CD4-positive, alpha-beta memory T cell (primary cell): Measurements from ENCODE around the gene HOXA10. TPM values are rescaled to one million over a fixed set of nuclear protein-coding genes. Genes with fewer than 3 reads are reported as not detected.

Source experiments
- CTCF ChIA-PET: fragments of 350-600 bp; sonication (Branson Sonifier 250); formaldehyde crosslinking; loops from one replicate; lab custom pipeline; 2021; ENCODE audit warnings: inconsistent platforms; ENCODE audit not compliant: partially characterized antibody; lab: Charles Lee
- POLR2A ChIA-PET: fragments of 350-600 bp; sonication (Branson Sonifier 250); formaldehyde crosslinking; loops from one replicate; lab custom pipeline; 2021; ENCODE audit not compliant: partially characterized antibody; lab: Charles Lee
- DNase-seq, 5 donors: peaks; one replicate each; pipeline versions ENCODE4 v3.0.0 to v3.0.0-alpha.2; 2020 to 2022; ENCODE audit warnings: mixed read lengths in 1 of 5
- H3K27ac ChIP-seq: one replicate; pipeline ENCODE4 v1.7.0; 2013; ENCODE audit warnings: low read depth, low read length
- H3K27me3 ChIP-seq: 2 replicates; pipeline ENCODE4 v1.7.0; 2013; ENCODE audit warnings: mild to moderate bottlenecking, low read length, moderate library complexity; ENCODE audit not compliant: insufficient read depth
- H3K36me3 ChIP-seq: 2 replicates; pipeline ENCODE4 v1.7.0; 2013; ENCODE audit warnings: mild to moderate bottlenecking, low read length, moderate library complexity; ENCODE audit not compliant: insufficient read depth
- H3K4me1 ChIP-seq: 2 replicates; pipeline ENCODE4 v1.7.0; 2013; ENCODE audit warnings: mild to moderate bottlenecking, low read length, moderate library complexity; ENCODE audit not compliant: insufficient read depth
- H3K4me3 ChIP-seq, 2 donors: one replicate each; pipeline ENCODE4 v1.7.0; 2013; ENCODE audit warnings: low read length in 2 of 2, mild to moderate bottlenecking in 1 of 2
- H3K9me3 ChIP-seq, 2 donors: one replicate each; pipeline ENCODE4 v1.7.0; 2013; ENCODE audit warnings: low read length in 2 of 2, control low read depth in 1 of 2; ENCODE audit not compliant: control insufficient read depth in 1 of 2
- H3K27ac Mint-ChIP-seq, 7 donors: one replicate each; pipeline ENCODE4 v1.8.0; 2020 to 2021; ENCODE audit warnings: mixed read lengths in 7 of 7, mild to moderate bottlenecking in 6 of 7, inconsistent platforms in 3 of 7, moderate library complexity in 3 of 7
- H3K27me3 Mint-ChIP-seq, 2 donors: one replicate each; pipeline ENCODE4 v1.8.0; 2020 to 2021; ENCODE audit warnings: mixed read lengths in 2 of 2
- H3K36me3 Mint-ChIP-seq, 2 donors: one replicate each; pipeline ENCODE4 v1.8.0; 2020 to 2021; ENCODE audit warnings: mixed read lengths in 2 of 2, inconsistent platforms in 1 of 2, mild to moderate bottlenecking in 1 of 2
- H3K4me1 Mint-ChIP-seq, 4 donors: one replicate each; pipeline ENCODE4 v1.8.0; 2020 to 2021; ENCODE audit warnings: mixed read lengths in 4 of 4, mild to moderate bottlenecking in 1 of 4
- H3K4me3 Mint-ChIP-seq, 8 donors: one replicate each; pipeline ENCODE4 v1.8.0; 2020 to 2021; ENCODE audit warnings: mixed read lengths in 8 of 8, mild to moderate bottlenecking in 7 of 8, moderate library complexity in 6 of 8, inconsistent platforms in 3 of 8
- H3K9me3 Mint-ChIP-seq, 8 donors: one replicate each; pipeline ENCODE4 v1.8.0; 2020 to 2021; ENCODE audit warnings: mixed read lengths in 8 of 8, mild to moderate bottlenecking in 5 of 8, inconsistent platforms in 3 of 8, moderate library complexity in 1 of 8
- intact Hi-C: fragments of 100-400 bp; cut with micrococcal nuclease; formaldehyde crosslinking; loops from one replicate; pipeline ENCODE4 v1.15.1; 2023
- polyA plus RNA-seq, 2 donors: library from polyadenylated mRNA; unstranded; fragments of 300-500 nt; fragmentation: Illumina TruSeq; gene quantifications; one replicate each; pipeline ENCODE4 v1.2.3, GENCODE V29; 2021
- total RNA-seq, 2 experiments: library from RNA; stranded (reverse); gene quantifications; one replicate each; pipeline ENCODE4 v1.2.3, GENCODE V29; 2021

The HOXA10 gene
- total and polyA plus RNA-seq, 4 experiments from 2014 or later: not detected

DNA sequence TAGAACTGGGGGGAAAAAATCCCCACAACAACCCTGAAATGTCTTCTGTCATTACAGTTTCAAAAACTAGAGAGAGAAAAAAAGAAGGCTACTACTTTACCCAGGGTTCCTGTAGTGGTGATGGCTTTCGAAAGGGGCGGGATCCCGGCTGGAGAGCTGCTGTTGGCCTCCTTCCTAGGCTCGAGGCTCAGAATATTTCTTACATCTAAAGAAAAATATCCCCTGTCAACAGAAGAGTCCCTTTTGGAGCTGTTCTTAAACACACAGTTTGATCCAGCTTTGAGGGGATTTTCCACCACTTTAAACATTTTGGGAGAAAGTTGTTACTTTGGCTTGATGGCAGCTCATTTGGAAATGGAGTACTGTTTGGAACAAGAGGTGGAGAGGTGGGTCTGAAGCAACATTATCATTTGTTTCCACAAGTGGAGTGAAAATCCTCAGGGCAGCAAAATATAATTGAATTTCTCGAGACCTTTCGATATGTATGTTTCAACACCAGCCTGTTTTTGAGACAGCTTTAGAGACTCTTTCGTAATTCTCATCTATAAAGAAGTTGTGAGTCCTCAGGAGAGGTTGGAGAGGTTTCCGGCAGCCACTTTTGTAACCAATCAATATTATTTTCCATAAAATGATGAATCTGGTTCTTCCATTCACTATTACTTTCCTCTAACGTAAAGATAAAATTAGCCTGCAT, 20.7 kb upstream of the HOXA10 start:
- H3K4me3 Mint-ChIP-seq: no peak overlapping the region
- intact Hi-C loops: loop anchor here (5.0 to 10.0 kb wide), 2 partner anchors 467 to 980 kb away; partner anchors contain the start of gene HIBADH

DNA sequence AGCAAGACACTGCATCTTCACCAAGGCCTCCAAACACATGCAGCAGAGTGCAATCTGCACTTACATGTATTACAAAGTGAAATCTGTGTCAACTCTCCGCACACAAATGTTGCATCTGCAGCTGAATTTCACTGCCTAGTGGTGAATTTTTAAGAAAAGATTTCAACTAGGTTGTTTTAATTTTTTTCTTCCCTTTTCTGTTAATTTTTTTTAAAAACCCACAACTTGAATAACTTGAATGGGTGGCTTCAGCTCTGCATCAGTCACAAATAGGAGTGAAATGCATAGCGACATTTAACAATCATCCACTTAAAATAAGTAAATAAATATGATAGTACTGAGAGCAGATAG, 19.9 kb upstream of the HOXA10 start:
- no peaks in the 10 kb centered on the region for H3K36me3 ChIP-seq
- peaks cover 39% of the 10 kb centered on the region for H3K4me1 ChIP-seq
- peaks cover 68 to 78% of the 10 kb centered on the region in 2 donors for H3K27me3 Mint-ChIP-seq
- peaks cover 13 to 57% (median 26%) of the 10 kb centered on the region in 4 donors for H3K4me1 Mint-ChIP-seq
- CTCF ChIA-PET: interaction anchor here (1.8 to 3.3 kb wide), 3 partner anchors 33 to 902 kb away, joined by 6 to 39 read pairs (median 38); no protein-coding TSS in a partner anchor
- POLR2A ChIA-PET: interaction anchor here (0.7 kb wide), 1 partner anchor 26 kb away, joined by 3 read pairs; no protein-coding TSS in a partner anchor
- peaks cover 86% of the 10 kb centered on the region for H3K27me3 ChIP-seq
- H3K27ac Mint-ChIP-seq: peak overlapping the region in 1 of 7 donors; percentile 62
- DNase-seq: no peak
- H3K4me3 Mint-ChIP-seq: peak overlapping the region in 3 of 8 donors; percentile 22 to 48 (median 38)
- intact Hi-C loops: loop anchor here (10.0 kb wide), 1 partner anchor 981 kb away; no protein-coding TSS in a partner anchor
- H3K36me3 Mint-ChIP-seq: no peaks in the 10 kb centered on the region
- H3K9me3 ChIP-seq: no peaks in the 10 kb centered on the region
- no peak overlapping the region for H3K27ac ChIP-seq
- H3K4me3 ChIP-seq: no peak overlapping the region
- peaks cover 0 to 9% (median 2%) of the 10 kb centered on the region in 8 donors for H3K9me3 Mint-ChIP-seq

More for the DNA sequence above, 20.7 kb upstream of the HOXA10 start:
- peaks cover 79% of the 10 kb centered on the region for H3K27me3 ChIP-seq
- no peak overlapping the region for H3K4me3 ChIP-seq
- POLR2A ChIA-PET: interaction anchor here (2.3 kb wide), 1 partner anchor 9 kb away, joined by 9 read pairs; the partner anchor contains the start of gene HOXA11
- CTCF ChIA-PET: interaction anchor here (0.6 to 3.3 kb wide), 13 partner anchors 10 to 1302 kb away, joined by 3 to 39 read pairs (median 8); no protein-coding TSS in a partner anchor
- Mint-ChIP-seq H3K27me3 (peaks cover 66 to 75% of the 10 kb centered on the region in 2 donors), H3K4me1 (peaks cover 12 to 53% (median 22%) of the 10 kb centered on the region in 4 donors), H3K27ac (peak overlapping the region in 1 of 7 donors; percentile 44), H3K36me3 (no peaks in the 10 kb centered on the region), H3K9me3 (peaks cover 0 to 9% (median 2%) of the 10 kb centered on the region in 8 donors)
- H3K27ac ChIP-seq: no peak overlapping the region
- no peaks in the 10 kb centered on the region for H3K9me3 ChIP-seq
- H3K36me3 ChIP-seq: no peaks in the 10 kb centered on the region
- DNase-seq: no peak
- peaks cover 34% of the 10 kb centered on the region for H3K4me1 ChIP-seq

DNA sequence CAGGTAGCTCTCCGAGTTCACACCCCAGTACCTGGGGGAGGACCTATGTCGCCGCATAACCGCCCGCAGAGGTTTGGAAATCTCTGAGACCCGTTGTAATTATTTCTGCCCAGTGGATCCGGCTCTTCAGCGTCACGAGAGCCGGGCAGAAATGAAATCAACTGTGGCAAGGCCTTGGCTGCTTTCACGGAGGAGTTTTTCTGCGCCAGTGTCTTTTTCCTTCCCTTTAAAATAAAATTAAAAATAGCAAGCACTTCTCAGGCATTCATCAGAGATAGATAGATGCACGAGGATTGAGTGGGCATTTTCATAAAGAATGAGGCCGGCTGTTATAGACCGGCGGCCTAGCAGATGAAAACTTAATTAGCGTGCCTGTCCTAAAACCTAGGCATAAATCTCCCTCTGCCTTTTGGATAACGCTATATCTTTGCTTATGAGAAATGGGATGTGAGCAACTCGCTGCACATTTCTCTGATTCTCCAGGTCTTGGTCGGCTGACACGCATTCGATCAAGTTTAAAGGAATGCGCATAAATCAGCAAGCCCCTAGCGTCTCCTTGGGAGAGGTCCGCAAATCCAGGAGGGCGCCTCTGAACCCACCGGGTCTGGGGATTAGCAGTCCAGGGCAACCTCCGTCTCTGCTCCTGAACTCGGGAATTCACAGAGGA, 19.3 kb upstream of the HOXA10 start:
- no peaks in the 10 kb centered on the region for H3K9me3 ChIP-seq
- Mint-ChIP-seq H3K27me3 (peaks cover 69 to 78% of the 10 kb centered on the region in 2 donors), H3K4me3 (peak overlapping the region in 6 of 8 donors; percentile 38 to 61 (median 50)), H3K27ac (peak overlapping the region in 2 of 7 donors; percentile 9 to 62), H3K4me1 (peaks cover 16 to 57% (median 27%) of the 10 kb centered on the region in 4 donors), H3K36me3 (no peaks in the 10 kb centered on the region), H3K9me3 (peaks cover 0 to 7% (median 2%) of the 10 kb centered on the region in 8 donors)
- intact Hi-C loops: loop anchor here (10.0 kb wide), 1 partner anchor 981 kb away; no protein-coding TSS in a partner anchor
- peaks cover 40% of the 10 kb centered on the region for H3K4me1 ChIP-seq
- POLR2A ChIA-PET: interaction anchor here (0.7 to 1.3 kb wide), 2 partner anchors 26 to 43 kb away, joined by 3 to 4 read pairs; no protein-coding TSS in a partner anchor
- no peak for DNase-seq
- no peaks in the 10 kb centered on the region for H3K36me3 ChIP-seq
- H3K4me3 ChIP-seq: no peak overlapping the region
- H3K27ac ChIP-seq: no peak overlapping the region
- peaks cover 86% of the 10 kb centered on the region for H3K27me3 ChIP-seq
- CTCF ChIA-PET: interaction anchor here (1.3 to 3.3 kb wide), 2 partner anchors 15 to 829 kb away, joined by 3 to 39 read pairs; no protein-coding TSS in a partner anchor

DNA sequence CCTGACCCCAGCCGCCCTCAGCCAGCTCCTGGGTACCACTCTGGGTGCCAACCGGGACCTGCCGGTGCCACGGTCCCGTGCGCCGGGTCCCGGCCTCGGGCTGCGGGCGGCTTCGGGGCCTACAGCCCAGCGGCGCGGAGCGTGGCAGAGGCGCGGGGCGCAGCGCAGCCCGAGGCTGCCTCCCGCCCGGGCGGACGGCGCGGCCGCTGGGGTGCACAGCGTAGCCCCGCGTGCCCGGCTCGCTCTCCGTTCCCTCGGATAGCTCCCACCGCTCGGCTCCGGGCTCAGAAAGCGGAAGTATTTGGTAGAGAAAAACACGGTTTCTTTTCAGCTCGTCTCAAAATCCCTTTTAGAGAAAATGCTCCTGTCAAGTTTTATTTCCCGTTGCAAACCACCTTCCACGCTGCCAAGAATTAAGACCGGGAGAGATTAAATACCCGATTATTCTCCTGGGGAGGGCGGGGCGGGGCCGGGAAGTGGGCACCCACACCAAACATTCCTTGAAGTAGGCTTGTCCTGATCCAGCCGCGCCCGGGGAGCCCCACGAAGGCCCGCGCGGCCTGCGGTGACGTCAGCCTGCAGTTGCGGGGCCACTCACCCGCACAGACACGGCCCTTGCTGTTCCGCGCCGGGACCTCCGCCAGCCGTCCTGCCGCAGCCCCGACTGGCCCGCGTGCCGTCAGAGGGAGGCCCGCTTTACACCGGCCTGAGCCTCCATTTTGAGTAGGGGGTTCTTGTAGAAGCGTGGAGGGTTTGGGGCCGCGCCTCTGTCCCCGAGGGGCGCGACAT, 18.6 kb upstream of the HOXA10 start:
- peak overlapping the region in 2 of 7 donors; percentile 7 to 44 for H3K27ac Mint-ChIP-seq
- no peak for DNase-seq
- CTCF ChIA-PET: interaction anchor here (1.2 to 1.3 kb wide), 2 partner anchors 14 to 15 kb away, joined by 3 to 4 read pairs; no protein-coding TSS in a partner anchor

DNA sequence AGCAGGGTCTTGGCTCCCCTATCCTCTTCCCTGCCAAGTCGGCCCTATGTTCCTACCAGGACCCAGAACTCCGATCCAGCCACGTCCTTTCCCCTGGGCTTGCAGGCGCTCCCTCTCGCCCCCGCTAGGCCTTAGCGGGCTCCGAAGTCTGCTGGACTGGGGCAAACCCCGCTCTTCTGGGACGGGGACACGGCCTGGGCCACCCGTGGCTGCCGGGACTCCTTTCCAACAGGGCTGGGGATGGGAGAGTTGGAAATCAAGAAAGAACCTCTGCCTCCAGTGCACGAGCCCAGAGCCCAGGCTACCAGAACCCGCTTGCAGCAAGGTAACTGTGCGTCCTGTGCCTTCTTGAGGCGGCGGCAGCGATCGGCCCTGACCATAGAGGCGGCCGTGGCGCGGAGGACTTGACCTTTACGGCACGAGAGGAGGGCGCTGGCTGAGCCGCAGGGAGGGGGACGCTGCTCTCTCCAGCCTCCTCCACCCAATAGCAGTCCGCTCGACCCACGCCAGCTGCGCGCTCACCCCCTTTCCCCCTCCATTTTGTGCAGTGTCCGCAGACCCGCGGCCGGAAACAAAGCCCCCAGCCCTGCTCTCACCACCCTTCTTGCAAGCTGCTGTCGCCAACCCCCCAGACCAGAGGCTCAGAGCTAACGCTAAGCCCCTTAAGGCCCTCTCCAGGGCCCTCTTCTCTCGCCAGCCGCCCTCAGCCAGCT, 17.9 kb upstream of the HOXA10 start:
- H3K9me3 ChIP-seq: no peaks in the 10 kb centered on the region
- H3K36me3 Mint-ChIP-seq: no peaks in the 10 kb centered on the region
- peaks cover 86% of the 10 kb centered on the region for H3K27me3 ChIP-seq
- peaks cover 68 to 78% of the 10 kb centered on the region in 2 donors for H3K27me3 Mint-ChIP-seq
- POLR2A ChIA-PET: interaction anchor here (1.3 kb wide), 2 partner anchors 19 to 42 kb away, joined by 3 to 4 read pairs; no protein-coding TSS in a partner anchor
- DNase-seq: no peak
- peaks cover 14 to 62% (median 35%) of the 10 kb centered on the region in 4 donors for H3K4me1 Mint-ChIP-seq
- CTCF ChIA-PET: interaction anchor here (1.2 to 1.3 kb wide), 2 partner anchors 13 to 15 kb away, joined by 3 to 4 read pairs; no protein-coding TSS in a partner anchor
- H3K4me3 Mint-ChIP-seq: peak overlapping the region in 7 of 8 donors; percentile 57 to 80 (median 71)
- no peak overlapping the region for H3K4me3 ChIP-seq
- no peak overlapping the region for H3K27ac ChIP-seq
- intact Hi-C loops: loop anchor here (10.0 kb wide), 1 partner anchor 983 kb away; no protein-coding TSS in a partner anchor
- H3K36me3 ChIP-seq: no peaks in the 10 kb centered on the region
- H3K9me3 Mint-ChIP-seq: peaks cover 0 to 2% (median 0%) of the 10 kb centered on the region in 8 donors
- peak overlapping the region in 4 of 7 donors; percentile 29 to 89 (median 62) for H3K27ac Mint-ChIP-seq
- peaks cover 47% of the 10 kb centered on the region for H3K4me1 ChIP-seq

More for the DNA sequence above, 18.6 kb upstream of the HOXA10 start:
- Mint-ChIP-seq H3K27me3 (peaks cover 68 to 78% of the 10 kb centered on the region in 2 donors), H3K4me1 (peaks cover 17 to 57% (median 30%) of the 10 kb centered on the region in 4 donors), H3K9me3 (peaks cover 0 to 6% (median under 1%) of the 10 kb centered on the region in 8 donors), H3K36me3 (no peaks in the 10 kb centered on the region), H3K4me3 (peak overlapping the region; percentile 36 to 81 (median 73))
- H3K4me1 ChIP-seq: peaks cover 42% of the 10 kb centered on the region
- intact Hi-C loops: loop anchor here (10.0 kb wide), 1 partner anchor 982 kb away; no protein-coding TSS in a partner anchor
- no peaks in the 10 kb centered on the region for H3K36me3 ChIP-seq
- H3K9me3 ChIP-seq: no peaks in the 10 kb centered on the region
- no peak overlapping the region for H3K27ac ChIP-seq
- POLR2A ChIA-PET: interaction anchor here (1.3 kb wide), 2 partner anchors 20 to 43 kb away, joined by 3 to 4 read pairs; no protein-coding TSS in a partner anchor
- peak overlapping the region in 1 of 2 donors; percentile 21 for H3K4me3 ChIP-seq
- peaks cover 86% of the 10 kb centered on the region for H3K27me3 ChIP-seq
